ENCODE data around the gene RAPGEF5. TPM values are rescaled to one million over a fixed set of nuclear protein-coding genes. Genes with fewer than 3 reads are reported as not detected.

Gene RAPGEF5
- total RNA-seq, 1 donor from 2014 or later: 230 TPM

DNA sequence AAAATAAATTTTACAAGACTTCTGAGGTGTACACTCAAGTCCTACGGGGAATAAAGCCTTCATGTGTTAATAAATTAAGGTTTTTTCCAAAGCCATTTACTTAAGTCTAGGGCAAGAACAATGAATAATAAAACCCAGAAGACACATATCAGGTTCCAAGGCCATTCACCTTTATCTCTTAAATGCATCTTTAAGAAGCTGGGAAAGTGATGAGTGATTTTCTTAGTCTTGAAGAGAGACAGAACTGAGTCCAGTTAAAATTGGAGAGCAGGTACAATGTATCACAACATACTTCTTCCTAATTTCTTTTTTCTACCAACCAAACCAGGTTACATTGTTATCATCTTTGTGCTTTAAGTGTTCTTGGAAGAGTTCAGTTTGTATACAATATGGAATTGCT lies 189.5 kb downstream of the RAPGEF5 start:
- DNase-seq (ENCODE audit: extremely low read depth, low read depth, low spot score): no peak

DNA sequence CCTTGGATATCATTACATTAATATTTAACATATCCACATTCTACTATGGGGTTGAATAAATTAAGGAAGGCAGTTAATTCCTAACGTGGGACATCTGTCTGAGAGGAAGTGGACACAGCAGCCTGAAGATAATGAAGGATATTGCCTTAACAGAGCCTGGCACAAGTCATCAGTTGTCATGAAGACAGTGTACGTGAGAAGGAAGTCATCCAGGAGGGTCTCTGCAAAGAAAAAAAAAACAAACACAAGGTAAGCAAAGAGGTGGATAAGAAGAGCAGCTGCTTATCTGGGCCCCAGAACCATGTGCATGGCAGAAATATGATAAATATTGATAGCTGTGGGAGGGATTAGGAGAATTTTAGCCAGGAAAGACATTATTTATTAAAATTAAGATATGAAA lies 190.0 kb downstream of the RAPGEF5 start:
- no peak for DNase-seq (ENCODE audit: extremely low read depth, low read depth, low spot score)

DNA sequence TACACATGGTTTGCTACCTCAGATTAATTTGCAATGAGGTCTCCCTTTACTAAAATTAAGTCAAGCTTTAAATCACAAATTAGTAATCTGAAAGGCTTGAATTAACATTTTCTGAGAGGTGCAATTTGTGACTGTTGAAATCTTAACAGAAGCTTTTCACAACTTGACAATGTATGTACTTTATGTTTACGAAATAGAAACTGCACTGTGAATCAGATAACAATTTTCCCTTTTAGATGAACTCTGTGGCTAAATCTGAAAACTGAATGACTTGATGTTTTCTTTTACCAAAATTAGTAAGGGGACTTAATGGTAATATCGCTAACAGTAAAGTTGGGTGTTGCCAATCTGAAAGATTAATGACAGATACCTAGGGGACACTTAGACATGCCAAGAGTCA lies 197.6 kb downstream of the RAPGEF5 start:
- DNase-seq (ENCODE audit: extremely low read depth, low read depth, low spot score): no peak

GRCh38 chr7:22157552-22157951 lies 199.4 kb downstream of the RAPGEF5 start:
- DNase-seq (ENCODE audit: extremely low read depth, low read depth, low spot score): no peak

DNA sequence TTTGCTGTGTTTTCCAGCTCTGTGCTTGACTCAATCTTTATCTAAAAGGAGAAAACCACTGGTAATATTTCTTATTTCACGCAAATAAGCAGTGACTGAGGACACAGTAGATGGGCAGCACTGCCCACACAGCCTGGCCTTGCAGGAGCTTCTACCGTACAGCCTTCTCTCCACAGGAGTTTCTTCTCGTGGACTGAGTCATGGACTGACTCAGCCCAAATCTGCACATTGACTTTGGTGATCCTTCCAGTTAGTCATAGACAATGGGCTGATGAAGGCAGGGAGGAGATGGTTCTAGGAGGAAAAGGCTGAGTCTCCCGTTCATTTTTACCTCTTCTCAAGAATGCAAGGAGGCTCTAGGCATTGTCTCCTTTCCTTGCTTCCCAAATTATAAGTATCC lies 200.7 kb downstream of the RAPGEF5 start:
- DNase-seq (ENCODE audit: extremely low read depth, low read depth, low spot score): no peak

- no peak for DNase-seq (ENCODE audit: extremely low read depth, low read depth, low spot score)
These were observed 202.8 kb downstream of the RAPGEF5 start for GRCh38 chr7:22154143-22154529.

DNA sequence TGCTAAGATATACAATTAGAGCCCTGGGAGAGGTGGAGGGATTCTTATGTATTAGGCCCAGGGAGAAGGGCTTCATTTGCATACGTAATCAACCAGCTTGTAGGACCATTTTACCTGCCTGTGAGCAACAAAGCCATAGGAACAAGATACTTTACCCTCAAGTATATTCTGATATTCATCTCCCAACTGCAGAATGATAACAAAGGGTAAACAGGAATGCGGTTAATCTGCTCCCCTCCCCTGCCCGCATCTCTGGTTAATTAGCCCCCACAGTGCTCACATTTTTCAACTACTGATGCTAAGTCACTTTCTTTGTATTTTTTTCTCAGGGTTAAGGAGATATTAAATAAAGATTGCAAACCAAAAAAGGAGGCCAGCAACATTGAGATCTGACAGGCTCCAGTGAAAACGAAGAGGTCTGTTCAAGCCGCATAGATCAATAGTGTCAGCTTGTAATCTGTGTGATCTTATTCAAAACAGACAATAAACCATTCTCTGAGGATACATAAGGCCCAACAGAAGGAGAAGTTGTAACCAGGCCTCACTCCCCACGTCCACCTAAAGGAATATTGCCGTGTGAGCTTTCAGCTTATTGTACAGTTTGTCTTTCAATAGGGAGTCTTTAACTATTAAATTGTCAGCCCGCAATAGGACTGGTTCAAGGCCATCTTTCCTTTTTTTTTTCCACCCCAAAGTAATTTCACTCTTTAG lies 203.4 kb downstream of the RAPGEF5 start:
- DNase-seq (ENCODE audit: extremely low read depth, low read depth, low spot score): no peak

- no peak for DNase-seq (ENCODE audit: extremely low read depth, low read depth, low spot score)
These were observed 204.3 kb downstream of the RAPGEF5 start for GRCh38 chr7:22152690-22153089.

- no peak for DNase-seq (ENCODE audit: extremely low read depth, low read depth, low spot score)
These were observed 205.1 kb downstream of the RAPGEF5 start for GRCh38 chr7:22151901-22152300.

GRCh38 chr7:22150221-22150620 lies 206.7 kb downstream of the RAPGEF5 start:
- DNase-seq (ENCODE audit: extremely low read depth, low read depth, low spot score): no peak

GRCh38 chr7:22147868-22148267 lies 209.1 kb downstream of the RAPGEF5 start:
- DNase-seq (ENCODE audit: extremely low read depth, low read depth, low spot score): no peak

GRCh38 chr7:22146961-22147512 lies 209.9 kb downstream of the RAPGEF5 start:
- no peak for DNase-seq (ENCODE audit: extremely low read depth, low read depth, low spot score)

DNA sequence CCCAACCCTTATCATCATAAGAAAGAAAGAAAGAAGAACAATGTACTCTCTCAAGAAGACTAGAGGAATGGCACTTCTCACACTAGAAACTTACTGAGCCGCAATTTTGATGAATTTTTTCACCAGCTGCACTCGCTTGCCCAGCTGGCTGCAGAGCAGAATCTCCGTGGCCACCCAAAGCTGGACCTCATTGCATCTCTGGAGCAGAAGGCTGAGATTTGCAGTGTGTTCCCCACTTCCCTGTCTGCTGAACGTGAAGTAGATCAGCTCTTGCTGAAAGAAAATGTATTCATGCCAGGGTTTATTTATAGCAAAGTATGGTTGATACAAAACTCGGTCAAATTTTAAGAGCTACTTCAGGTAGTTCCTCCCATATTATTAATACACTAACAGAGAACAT lies 212.0 kb downstream of the RAPGEF5 start:
- DNase-seq (ENCODE audit: extremely low read depth, low read depth, low spot score): no peak

DNA sequence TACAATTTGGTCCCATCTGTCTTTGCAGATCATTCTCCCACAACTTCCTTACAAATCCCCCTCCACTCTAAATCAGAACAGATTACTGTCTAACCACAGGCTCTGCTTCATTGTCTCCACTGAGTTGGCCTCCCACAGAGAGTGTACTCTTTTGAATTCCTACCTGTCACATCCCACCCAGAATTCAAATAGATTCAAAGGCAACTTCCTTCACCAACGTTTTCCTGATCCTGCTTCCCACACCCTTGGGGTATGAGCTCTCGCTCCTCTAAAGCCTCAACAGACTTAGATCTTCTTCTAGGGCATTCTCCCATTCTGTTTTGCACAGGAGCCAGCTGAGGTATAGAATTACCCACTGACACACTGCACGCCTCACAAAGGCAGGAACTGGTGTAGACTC lies 213.5 kb downstream of the RAPGEF5 start:
- DNase-seq (ENCODE audit: extremely low read depth, low read depth, low spot score): no peak

GRCh38 chr7:22142572-22142971 lies 214.4 kb downstream of the RAPGEF5 start:
- no peak for DNase-seq (ENCODE audit: extremely low read depth, low read depth, low spot score)

DNA sequence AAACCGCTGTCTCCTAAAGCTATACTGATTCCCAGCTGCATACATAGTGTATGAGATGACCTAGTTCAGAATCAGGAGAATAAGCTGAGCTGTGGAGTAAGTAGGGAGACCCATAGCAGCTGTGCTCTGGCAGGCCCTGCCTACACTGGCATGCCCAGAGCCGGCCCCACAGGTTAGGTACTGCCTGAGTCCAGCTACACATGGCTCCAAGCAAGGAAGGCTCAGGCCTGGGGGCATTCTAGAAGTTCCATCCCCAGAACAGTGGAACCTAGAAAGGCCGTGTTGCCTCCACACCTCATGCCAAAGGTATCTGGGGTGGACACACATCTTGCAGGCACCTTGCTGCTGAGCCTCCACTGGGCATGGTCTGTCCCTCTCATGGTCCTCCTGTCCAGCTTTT lies 215.6 kb downstream of the RAPGEF5 start:
- DNase-seq (ENCODE audit: extremely low read depth, low read depth, low spot score): no peak

DNA sequence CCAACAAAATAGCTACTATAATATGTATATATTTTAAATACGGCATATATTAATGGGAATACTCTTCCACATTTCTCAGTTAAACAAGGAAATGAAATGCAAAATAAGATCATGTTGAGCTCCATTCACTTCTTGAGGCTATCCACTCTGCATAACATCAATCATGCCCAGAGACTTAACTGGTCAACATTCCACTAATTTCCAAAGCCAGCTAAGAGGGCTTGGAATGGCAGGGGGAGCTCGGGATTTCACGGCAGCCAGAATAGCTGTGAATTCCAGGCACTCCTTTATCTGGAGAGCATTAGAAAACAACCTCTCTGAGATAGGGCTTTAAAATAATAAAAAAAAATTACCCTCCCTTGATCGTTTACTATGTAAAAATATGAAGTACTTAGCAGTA lies 216.4 kb downstream of the RAPGEF5 start:
- DNase-seq (ENCODE audit: extremely low read depth, low read depth, low spot score): no peak

- DNase-seq (ENCODE audit: extremely low read depth, low read depth, low spot score): no peak
These were observed 218.1 kb downstream of the RAPGEF5 start for GRCh38 chr7:22138886-22139285.

DNA sequence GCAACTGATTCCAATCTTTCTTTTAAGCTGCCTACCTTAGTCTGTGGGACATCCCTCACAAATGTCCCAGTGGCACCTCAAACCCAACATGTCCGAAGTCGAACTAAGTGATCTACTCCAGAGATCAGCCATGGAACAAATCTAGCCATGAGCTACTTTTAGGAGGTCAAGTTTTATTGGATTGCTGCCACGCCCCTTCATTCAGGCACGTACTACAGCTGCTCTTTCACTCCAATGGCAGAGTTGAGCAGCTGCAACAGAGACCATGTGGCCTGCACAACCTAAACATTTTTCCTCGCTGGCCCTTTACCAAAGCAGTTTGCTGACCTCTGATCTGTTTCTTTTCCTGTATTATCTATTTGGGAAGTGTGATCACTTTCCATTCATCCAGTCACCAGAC lies 218.8 kb downstream of the RAPGEF5 start:
- DNase-seq (ENCODE audit: extremely low read depth, low read depth, low spot score): no peak

DNA sequence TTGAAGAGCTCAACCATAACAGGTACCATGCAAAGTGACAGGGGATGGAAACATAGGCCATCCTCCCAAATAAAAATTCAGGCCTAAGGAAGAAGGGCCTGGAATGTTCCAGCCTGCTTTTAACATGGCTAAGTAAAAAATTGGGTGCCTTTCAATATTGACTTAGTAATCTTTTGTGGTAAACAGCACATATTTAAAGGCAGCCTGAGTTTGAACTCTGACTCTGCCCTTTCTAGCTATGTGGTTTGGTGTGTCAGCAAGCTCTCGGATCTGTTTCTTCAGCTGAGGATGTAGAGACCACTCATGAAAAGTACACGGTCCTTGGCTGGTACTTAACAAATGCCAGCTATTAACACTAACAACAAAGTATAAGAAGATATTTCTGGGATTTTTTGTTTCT lies 219.5 kb downstream of the RAPGEF5 start:
- no peak for DNase-seq (ENCODE audit: extremely low read depth, low read depth, low spot score)

- no peak for DNase-seq (ENCODE audit: extremely low read depth, low read depth, low spot score)
These were observed 219.9 kb downstream of the RAPGEF5 start for GRCh38 chr7:22137026-22137425.

DNA sequence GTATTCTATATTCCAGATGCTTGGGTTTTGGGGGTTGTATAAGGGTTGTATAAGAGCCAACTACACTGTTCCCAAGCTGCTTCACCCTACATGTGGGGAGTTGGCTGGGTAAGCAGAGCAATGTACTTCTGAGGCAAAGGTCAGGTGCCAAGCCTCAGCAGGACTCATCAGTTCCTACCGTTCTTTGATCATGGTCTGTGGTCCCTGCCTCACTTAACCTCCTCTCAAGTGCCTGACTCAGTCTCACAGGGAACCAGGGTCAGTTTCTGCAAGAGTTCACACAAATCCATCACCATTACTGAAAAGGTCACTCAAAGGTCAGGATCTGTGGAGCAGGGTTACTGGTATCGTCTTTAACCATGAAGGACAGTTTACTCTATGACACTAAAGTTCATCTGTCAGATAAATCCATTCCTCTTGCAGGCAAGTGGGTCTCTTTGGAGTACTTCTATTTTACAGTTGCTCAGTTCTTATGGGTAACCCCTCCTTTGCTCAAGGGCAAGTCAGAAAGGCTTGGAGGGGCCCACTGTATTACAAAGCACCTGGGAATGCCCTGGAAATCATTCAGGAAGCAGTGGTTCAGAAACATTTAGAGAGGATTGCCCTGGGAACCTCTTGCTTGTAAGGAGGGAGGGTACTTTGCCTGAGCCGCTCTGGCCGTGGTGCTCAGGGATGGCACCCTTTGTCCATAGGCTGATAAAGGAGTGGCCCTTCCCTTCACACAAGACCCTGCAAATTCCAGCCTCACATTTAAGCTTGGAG lies 227.0 kb downstream of the RAPGEF5 start:
- no peak for DNase-seq (ENCODE audit: extremely low read depth, low read depth, low spot score)
